PC-9 (cell line): ENCODE results near the gene MB21D2. TPM values are rescaled to one million over a fixed set of nuclear protein-coding genes. Genes with fewer than 3 reads are reported as not detected.
A peak's percentile ranks its signal among the peaks of the same experiment; 100 is the strongest.

Experiments used
- BruUV-seq: library from RNA; stranded (reverse); fragments of 400-500 nt; replicated peaks from 2 replicates; lab custom pipeline; 2021; lab: Mats Ljungman, UMichigan
- CTCF ChIA-PET: fragments of 300-600 bp; sonication (Branson Sonifier 250); formaldehyde crosslinking; loops from one replicate; lab custom pipeline; 2022; ENCODE audit warnings: antibody characterized with exemption; lab: Charles Lee
- POLR2A ChIA-PET: fragments of 300-600 bp; sonication (Branson Sonifier 250); formaldehyde crosslinking; loops from one replicate; lab custom pipeline; 2022; ENCODE audit warnings: antibody characterized with exemption; ENCODE audit not compliant: unreplicated experiment; lab: Charles Lee
- DNase-seq, 2 experiments: peaks; one replicate each; pipeline versions ENCODE4 v3.0.0 to v3.0.0-alpha.2; 2015 to 2022; ENCODE audit warnings: mixed read lengths in 1 of 2
- H2AFZ ChIP-seq: fragments of 200-600 bp; sonication (generic); 2 replicates; pipeline ENCODE4 v1.8.1; 2017; ENCODE audit warnings: antibody characterized with exemption
- H3F3A ChIP-seq: fragments of 200-600 bp; sonication (generic); 2 replicates; pipeline ENCODE4 v1.8.1; 2017; ENCODE audit warnings: antibody characterized with exemption, mild to moderate bottlenecking, low read depth; ENCODE audit not compliant: insufficient read depth
- H3K27ac ChIP-seq: fragments of 200-600 bp; sonication (generic); 2 replicates; pipeline ENCODE4 v1.6.1; 2016; ENCODE audit warnings: mixed run types
- H3K27me3 ChIP-seq: fragments of 200-600 bp; sonication (generic); 2 replicates; pipeline ENCODE4 v1.6.1; 2016; ENCODE audit warnings: low read depth, mixed run types; ENCODE audit not compliant: insufficient read depth
- H3K36me3 ChIP-seq: fragments of 200-600 bp; sonication (generic); 2 replicates; pipeline ENCODE4 v1.6.1; 2016; ENCODE audit warnings: low read depth, mixed run types
- H3K4me1 ChIP-seq: fragments of 200-600 bp; sonication (generic); replicated peaks from 2 replicates; pipeline ENCODE4 v1.6.1; 2016; ENCODE audit warnings: mixed run types; ENCODE audit not compliant: insufficient read depth
- H3K4me2 ChIP-seq: fragments of 200-600 bp; sonication (generic); 2 replicates; pipeline ENCODE4 v1.6.1; 2017; ENCODE audit warnings: mixed run types
- H3K4me3 ChIP-seq: fragments of 200-600 bp; sonication (generic); 2 replicates; pipeline ENCODE4 v1.6.1; 2016; ENCODE audit warnings: mixed run types
- H3K79me2 ChIP-seq: fragments of 200-600 bp; sonication (generic); 2 replicates; pipeline ENCODE4 v1.6.1; 2017; ENCODE audit warnings: low read depth, mixed run types
- H3K9me2 ChIP-seq: fragments of 200-600 bp; sonication (generic); 2 replicates; pipeline ENCODE4 v1.8.1; 2017; ENCODE audit warnings: mild to moderate bottlenecking; ENCODE audit not compliant: insufficient read depth
- H3K9me3 ChIP-seq: fragments of 200-600 bp; sonication (generic); 2 replicates; pipeline ENCODE4 v1.8.1; 2016; ENCODE audit warnings: low read depth; ENCODE audit not compliant: insufficient read depth
- H4K20me1 ChIP-seq: fragments of 200-600 bp; sonication (generic); 2 replicates; pipeline ENCODE4 v1.8.1; 2017; ENCODE audit not compliant: insufficient read depth
- CTCF ChIP-seq: fragments of 200-600 bp; sonication (generic); conservative IDR thresholded peaks from 2 replicates; pipeline ENCODE4 v1.6.1; 2017; ENCODE audit warnings: mixed run types, antibody characterized with exemption, mild to moderate bottlenecking, moderate library complexity
- EZH2 ChIP-seq: fragments of 200-600 bp; sonication (generic); IDR thresholded peaks from 2 replicates; pipeline ENCODE4 v1.8.0; 2017; ENCODE audit warnings: antibody characterized with exemption, low read depth
- intact Hi-C: fragments of 100-400 bp; cut with micrococcal nuclease; formaldehyde crosslinking; loops from one replicate; pipeline ENCODE4 v1.10.0; 2022; ENCODE audit not compliant: unreplicated experiment
- total RNA-seq: library from RNA; stranded (reverse); gene quantifications from 2 replicates; pipeline ENCODE4 v1.2.3, GENCODE V29; 2021

MB21D2 gene
- total RNA-seq, 1 experiment from 2014 or later: 5.1 TPM

- Histone ChIP-seq H3K27me3 (no peaks in the 10 kb centered on the region), H3K4me2 (no peak overlapping the region), H2AFZ (no peak overlapping the region), H3F3A (no peaks in the 10 kb centered on the region), H3K4me1 (peaks cover 5% of the 10 kb centered on the region; the same call in 1 of the 2 replicates), H3K9me2 (peaks cover 3% of the 10 kb centered on the region; the same call in 1 of the 2 replicates), H3K4me3 (no peak overlapping the region), H3K79me2 (no peaks in the 10 kb centered on the region), H3K36me3 (no peaks in the 10 kb centered on the region), H3K9me3 (no peaks in the 10 kb centered on the region), H4K20me1 (no peaks in the 10 kb centered on the region), H3K27ac (no peak overlapping the region)
- intact Hi-C loops: no loop called here
- ChIA-PET CTCF (no interaction called here), POLR2A (no interaction called here)
- no TSS peak for BruUV-seq
- TF ChIP-seq EZH2 (no peak), CTCF (no peak)
- peak in 1 of 2 experiments; percentile 20 for DNase-seq
These were observed 169.9 kb downstream of the MB21D2 start for GRCh38 chr3:192747746-192748145.

DNA sequence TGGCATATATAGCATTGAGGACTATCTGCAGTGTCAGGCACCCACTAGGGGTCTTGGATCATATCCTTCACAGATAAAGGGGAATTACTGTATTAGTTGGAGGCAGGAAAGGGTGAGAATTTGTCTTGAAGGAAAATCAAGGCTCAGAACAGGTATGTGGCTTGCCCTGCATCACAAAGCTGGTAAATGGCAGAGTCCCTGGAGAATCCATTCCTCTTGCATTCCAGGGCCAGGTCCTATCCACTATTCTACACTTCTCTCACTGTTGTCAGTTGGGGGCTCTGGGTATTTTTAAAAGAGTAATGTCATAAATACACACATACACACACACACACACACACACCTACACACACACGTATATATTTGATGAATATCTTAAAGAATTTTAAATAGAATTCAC lies 170.5 kb downstream of the MB21D2 start:
- no peak overlapping the region for H3K4me3 ChIP-seq
- H3K27ac ChIP-seq: no peak overlapping the region
- H3F3A ChIP-seq: no peaks in the 10 kb centered on the region
- H3K9me2 ChIP-seq: peaks cover 3% of the 10 kb centered on the region; the same call in 1 of the 2 replicates
- no peaks in the 10 kb centered on the region for H3K36me3 ChIP-seq
- no peaks in the 10 kb centered on the region for H3K79me2 ChIP-seq
- H3K9me3 ChIP-seq: no peaks in the 10 kb centered on the region
- BruUV-seq: no TSS peak
- peak in 1 of 2 experiments; percentile 27 for DNase-seq
- no peaks in the 10 kb centered on the region for H3K27me3 ChIP-seq
- no peak for TF ChIP-seq CTCF
- no peak for TF ChIP-seq EZH2
- H2AFZ ChIP-seq: no peak overlapping the region
- ChIA-PET POLR2A (no interaction called here), CTCF (no interaction called here)
- no peak overlapping the region for H3K4me2 ChIP-seq
- intact Hi-C loops: no loop called here
- no peaks in the 10 kb centered on the region for H4K20me1 ChIP-seq
- H3K4me1 ChIP-seq: peaks cover 5% of the 10 kb centered on the region; the same call in 1 of the 2 replicates

Other genes starting within 250 kb of the MB21D2 start
- 5.6 and 10.9 TPM in 2 replicates for gene FGF12, start 190.3 kb downstream of the MB21D2 start, total RNA-seq